GM12801 (cell line): ENCODE measurements around the gene THG1L.

ENCODE experiments used
- TF ChIP-seq, protein P1 (sequence below): IDR thresholded peaks from one replicate; pipeline ENCODE4 v1.5.1; 2011; ENCODE audit warnings: control low read depth; ENCODE audit not compliant: insufficient read length; ENCODE audit errors: extremely low read depth

The THG1L gene

DNA sequence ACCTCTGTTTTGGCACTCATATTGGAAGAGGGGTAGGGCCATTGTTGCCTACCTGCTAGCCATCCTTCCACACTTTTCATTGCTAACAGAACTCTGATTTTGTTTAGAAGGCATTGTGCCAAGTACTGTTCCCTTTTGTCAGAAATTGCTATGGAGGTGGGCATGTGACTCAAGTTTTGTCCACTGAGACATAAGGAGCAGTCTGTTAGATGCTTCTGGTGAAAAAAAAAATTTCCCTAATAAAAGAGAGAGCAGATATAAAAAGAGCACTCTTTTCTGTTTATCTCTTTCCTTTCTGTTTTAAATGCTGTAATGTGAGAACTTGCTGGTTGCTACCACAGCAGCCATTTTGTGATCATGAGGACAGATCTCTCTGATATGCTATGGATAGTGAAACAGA is 21.9 kb upstream of the THG1L start:
- TF ChIP-seq, protein P1, sequence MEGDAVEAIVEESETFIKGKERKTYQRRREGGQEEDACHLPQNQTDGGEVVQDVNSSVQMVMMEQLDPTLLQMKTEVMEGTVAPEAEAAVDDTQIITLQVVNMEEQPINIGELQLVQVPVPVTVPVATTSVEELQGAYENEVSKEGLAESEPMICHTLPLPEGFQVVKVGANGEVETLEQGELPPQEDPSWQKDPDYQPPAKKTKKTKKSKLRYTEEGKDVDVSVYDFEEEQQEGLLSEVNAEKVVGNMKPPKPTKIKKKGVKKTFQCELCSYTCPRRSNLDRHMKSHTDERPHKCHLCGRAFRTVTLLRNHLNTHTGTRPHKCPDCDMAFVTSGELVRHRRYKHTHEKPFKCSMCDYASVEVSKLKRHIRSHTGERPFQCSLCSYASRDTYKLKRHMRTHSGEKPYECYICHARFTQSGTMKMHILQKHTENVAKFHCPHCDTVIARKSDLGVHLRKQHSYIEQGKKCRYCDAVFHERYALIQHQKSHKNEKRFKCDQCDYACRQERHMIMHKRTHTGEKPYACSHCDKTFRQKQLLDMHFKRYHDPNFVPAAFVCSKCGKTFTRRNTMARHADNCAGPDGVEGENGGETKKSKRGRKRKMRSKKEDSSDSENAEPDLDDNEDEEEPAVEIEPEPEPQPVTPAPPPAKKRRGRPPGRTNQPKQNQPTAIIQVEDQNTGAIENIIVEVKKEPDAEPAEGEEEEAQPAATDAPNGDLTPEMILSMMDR: no peak

DNA sequence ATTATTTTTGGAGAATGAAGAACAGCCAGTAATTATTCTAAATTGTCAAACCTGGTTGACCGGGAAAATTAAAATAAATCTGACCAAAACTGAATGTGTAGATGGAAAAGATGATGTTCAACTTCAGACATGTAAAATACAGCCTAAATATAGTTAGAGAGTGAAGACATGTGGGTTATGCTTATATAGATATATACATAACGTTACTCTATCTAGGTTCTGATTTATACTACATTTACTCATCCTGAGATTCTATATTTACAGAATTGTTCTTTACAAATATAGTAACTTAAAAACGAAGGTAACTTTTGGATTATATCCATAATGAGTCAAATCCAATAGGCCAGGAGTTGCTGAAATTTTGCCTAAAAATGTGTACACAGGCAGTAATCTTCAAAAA is 20.8 kb upstream of the THG1L start:
- TF ChIP-seq, protein P1: no peak

DNA sequence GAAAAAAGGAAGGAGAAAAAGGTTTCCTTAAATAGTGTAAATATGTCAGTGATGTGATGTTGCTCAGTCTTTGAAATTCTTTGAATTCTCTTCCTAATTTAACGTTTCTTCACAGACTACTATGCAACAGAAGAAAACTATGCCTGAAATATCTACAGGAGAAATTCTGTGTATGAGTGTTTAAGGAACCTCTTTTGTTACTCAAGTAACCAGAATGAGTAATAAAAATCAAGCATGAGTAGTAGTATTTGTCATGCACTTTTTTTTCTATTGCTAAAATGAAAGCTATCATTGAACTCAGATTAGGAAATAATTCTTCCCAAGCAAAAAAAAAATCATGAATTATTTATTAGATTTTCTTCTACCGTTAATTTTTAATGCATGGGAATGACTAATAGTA is 20.3 kb upstream of the THG1L start:
- TF ChIP-seq, protein P1: no peak

DNA sequence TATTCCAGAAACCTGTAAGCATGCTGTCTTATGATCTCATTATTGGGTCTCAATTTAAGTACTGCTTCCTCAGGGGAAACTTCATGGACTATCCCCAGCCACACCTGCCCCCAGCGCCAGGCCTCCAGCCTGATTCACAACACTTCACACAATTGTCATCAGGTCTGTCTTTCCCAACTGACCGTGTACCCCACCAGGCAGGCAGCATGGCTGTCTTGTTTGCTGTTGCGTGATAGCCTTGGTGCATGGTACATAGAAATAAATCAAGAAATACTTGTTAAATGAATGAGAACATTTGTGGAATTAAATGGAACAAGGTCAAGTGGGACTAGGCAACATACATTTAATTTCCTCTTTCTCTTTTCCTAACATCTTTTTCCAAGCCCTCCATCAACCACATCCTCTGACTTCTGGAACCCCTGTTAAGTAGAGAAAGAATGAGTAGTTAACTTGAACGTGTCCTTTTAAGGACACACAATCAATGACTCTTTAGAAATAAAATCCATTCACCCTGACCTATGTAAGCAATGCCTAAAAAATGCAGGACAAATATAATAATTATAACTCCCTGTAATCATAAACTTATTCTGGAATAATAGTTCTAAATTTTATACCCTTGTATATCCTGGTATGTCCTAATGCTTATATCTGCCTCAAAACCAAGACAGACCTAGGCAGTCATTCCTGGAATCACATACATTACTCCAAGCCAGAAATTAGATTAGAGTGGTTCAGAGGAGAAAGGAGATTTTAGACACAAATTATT is 17.2 kb upstream of the THG1L start:
- TF ChIP-seq, protein P1: no peak

DNA sequence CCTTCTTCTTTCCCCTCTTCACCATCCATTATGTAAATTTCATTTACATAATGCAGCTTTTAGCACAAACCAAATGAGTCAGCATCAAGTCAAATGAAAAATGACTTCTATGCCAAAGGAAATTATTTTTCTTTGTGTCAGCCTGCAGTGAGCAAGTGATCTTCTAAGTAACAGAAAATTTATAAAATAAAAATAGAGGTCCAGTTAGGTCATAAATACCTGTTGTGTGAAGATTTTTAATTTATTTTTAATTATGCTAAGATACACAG is 16.7 kb upstream of the THG1L start:
- TF ChIP-seq, protein P1: no peak

DNA sequence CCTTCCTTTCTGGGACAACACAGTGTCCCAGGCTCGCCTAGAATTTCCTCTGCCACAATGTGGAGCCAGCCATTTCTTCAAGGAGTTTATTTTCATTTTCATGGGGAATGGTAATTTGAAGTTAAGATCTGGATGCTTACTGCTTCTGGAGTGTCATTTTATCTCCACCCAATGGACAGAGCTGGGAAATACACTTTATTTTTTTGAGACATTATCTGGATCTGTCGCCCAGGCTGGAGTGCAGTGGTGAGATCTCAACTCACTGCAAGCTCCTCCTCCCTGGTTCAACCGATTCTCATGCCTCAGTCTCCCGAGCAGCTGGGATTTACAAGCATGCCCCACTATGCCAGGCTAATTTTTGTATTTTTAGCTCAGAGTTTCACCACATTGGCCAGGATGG is 12.7 kb upstream of the THG1L start:
- TF ChIP-seq, protein P1: no peak

DNA sequence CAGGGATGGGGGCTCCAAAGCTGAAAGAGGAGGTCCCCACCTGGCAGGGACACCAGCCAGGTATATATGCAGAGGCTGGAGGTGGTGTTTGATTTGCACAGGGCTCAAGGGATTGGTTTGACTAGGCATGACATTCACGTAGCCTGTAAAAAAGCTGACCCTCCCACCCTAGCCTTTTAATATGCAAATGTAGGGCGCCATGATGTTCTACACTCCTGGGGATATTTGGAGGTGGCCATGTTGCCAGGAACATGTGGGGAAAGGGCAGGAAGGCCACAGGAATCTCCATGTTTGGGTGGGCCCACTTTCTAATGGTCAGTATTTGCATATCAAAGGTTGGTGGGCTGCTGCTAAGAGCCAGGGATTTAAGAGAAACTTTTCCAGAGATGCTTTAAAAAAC is 12.0 kb upstream of the THG1L start:
- TF ChIP-seq, protein P1: no peak
